WERI-Rb-1 (cell line): ENCODE results near the gene RBM12.
A peak's percentile ranks its signal among the peaks of the same experiment; 100 is the strongest.

Experiments used
- DNase-seq: peaks from one replicate; pipeline ENCODE4 v3.0.0-alpha.2; 2020
- H3K27ac ChIP-seq: fragments of 250-450 bp; sonication (Bioruptor Pico); 2 replicates; pipeline ENCODE4 v1.5.1; 2020; ENCODE audit warnings: mild to moderate bottlenecking, moderate library complexity
- H3K27me3 ChIP-seq: fragments of 250-450 bp; sonication (Bioruptor Pico); 2 replicates; pipeline ENCODE4 v1.5.1; 2021; ENCODE audit warnings: mild to moderate bottlenecking, low read depth, moderate library complexity; ENCODE audit not compliant: insufficient read depth, severe bottlenecking
- H3K36me3 ChIP-seq: fragments of 250-450 bp; sonication (Bioruptor Pico); 2 replicates; pipeline ENCODE4 v1.5.1; 2020; ENCODE audit warnings: mild to moderate bottlenecking, moderate library complexity
- H3K4me3 ChIP-seq: 2 replicates; pipeline ENCODE4 v1.5.1; 2011; ENCODE audit warnings: low read depth, mild to moderate bottlenecking, control low read depth, low read length
- H3K9me3 ChIP-seq: fragments of 250-450 bp; sonication (Bioruptor Pico); 2 replicates; pipeline ENCODE4 v1.5.1; 2021; ENCODE audit warnings: mild to moderate bottlenecking, moderate library complexity; ENCODE audit not compliant: severe bottlenecking
- TF ChIP-seq, protein P1 (sequence below): IDR thresholded peaks from 2 replicates; pipeline ENCODE4 v1.5.1; 2011; ENCODE audit warnings: low read depth, mild to moderate bottlenecking, control low read depth, inconsistent platforms, low read length

Gene RBM12

DNA sequence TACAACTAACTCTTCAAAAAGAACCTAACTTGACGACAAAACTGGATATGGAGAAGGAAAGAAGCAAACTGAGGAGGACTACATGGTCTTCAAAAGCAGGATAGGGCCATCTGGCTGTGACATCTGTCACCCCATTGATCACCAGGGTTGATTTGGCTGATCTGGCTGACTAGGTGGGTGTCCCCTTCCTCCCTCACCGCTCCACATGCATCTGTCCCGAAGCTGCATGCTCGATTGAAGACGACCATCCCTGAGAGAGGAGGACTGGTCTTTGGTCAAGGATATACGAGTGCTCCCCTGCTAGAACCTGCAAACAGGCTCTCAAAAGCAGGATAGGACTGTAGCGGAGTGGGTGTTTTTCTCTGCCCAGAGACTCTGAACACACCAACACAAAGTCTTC is 21.7 kb downstream of the RBM12 start:
- Histone ChIP-seq H3K27ac (no peak overlapping the region), H3K36me3 (no peaks in the 10 kb centered on the region; the same call in 1 of the 2 replicates), H3K4me3 (no peak overlapping the region), H3K9me3 (no peaks in the 10 kb centered on the region), H3K27me3 (no peaks in the 10 kb centered on the region)
- peak; percentile 39 for DNase-seq
- TF ChIP-seq, protein P1, sequence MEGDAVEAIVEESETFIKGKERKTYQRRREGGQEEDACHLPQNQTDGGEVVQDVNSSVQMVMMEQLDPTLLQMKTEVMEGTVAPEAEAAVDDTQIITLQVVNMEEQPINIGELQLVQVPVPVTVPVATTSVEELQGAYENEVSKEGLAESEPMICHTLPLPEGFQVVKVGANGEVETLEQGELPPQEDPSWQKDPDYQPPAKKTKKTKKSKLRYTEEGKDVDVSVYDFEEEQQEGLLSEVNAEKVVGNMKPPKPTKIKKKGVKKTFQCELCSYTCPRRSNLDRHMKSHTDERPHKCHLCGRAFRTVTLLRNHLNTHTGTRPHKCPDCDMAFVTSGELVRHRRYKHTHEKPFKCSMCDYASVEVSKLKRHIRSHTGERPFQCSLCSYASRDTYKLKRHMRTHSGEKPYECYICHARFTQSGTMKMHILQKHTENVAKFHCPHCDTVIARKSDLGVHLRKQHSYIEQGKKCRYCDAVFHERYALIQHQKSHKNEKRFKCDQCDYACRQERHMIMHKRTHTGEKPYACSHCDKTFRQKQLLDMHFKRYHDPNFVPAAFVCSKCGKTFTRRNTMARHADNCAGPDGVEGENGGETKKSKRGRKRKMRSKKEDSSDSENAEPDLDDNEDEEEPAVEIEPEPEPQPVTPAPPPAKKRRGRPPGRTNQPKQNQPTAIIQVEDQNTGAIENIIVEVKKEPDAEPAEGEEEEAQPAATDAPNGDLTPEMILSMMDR = no peak

DNA sequence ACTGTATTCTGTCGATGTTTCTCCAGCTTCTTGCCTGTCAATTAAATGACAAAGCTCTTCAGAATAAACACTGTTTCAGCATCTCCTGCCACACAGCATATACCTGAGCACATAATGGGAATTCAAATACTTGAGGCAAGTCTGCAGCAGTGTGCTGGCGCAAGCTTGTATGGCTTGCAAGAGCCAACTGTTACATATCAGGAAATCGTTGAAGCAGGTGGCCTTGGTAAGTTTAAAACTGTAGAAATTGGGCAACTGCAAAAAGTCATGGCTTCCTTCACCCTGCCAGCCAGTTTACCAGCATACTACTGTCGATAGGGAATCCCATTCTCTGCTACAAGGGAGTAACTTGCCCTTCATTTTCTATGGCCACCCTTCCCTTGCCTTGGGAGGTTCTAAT is 23.0 kb downstream of the RBM12 start:
- TF ChIP-seq, protein P1 = no peak
- H3K9me3 ChIP-seq = no peaks in the 10 kb centered on the region
- no peak overlapping the region for H3K27ac ChIP-seq
- H3K27me3 ChIP-seq = no peaks in the 10 kb centered on the region
- no peaks in the 10 kb centered on the region; the same call in 1 of the 2 replicates for H3K36me3 ChIP-seq
- no peak for DNase-seq
- no peak overlapping the region for H3K4me3 ChIP-seq

DNA sequence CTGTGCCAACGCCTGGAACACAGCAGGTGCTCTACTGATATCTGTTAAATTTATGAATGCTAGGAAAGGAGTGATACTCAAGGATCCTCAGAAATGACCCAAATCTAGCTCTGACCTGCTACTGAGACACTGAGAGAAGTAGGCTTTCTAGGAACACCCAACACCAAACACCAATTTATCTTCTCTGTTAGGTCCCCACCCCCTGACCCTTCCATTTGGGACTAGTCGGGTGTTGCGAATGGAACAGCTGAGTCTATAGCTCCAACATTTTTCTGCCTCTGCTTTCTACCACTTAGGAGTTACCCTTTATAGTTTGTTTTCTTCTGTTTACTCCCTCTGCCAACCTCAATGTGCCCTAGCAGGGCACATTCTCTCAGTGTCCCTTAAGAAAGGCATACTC is 24.0 kb downstream of the RBM12 start:
- TF ChIP-seq, protein P1 = no peak
- Histone ChIP-seq H3K4me3 (no peak overlapping the region), H3K27ac (no peak overlapping the region), H3K27me3 (no peaks in the 10 kb centered on the region), H3K9me3 (no peaks in the 10 kb centered on the region), H3K36me3 (no peaks in the 10 kb centered on the region; the same call in 1 of the 2 replicates)
- DNase-seq = no peak

DNA sequence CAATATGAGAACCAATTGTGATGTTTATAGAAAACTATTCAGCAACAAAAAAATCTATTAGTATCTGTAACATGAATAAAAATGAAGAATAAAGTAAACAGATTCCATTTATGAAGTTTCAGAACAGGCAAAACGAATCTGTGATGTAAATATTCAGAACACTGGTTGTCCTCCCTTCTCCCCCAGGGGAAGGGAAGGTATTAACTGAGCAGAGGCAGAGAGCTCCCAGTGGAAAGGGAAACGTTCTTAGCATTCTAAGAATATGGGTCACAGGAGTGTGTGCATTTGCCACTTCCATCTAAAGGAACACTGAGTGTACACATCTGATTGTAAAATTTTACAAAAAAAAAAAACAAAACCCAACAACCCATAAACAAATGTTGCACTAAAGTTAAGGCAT is 25.9 kb downstream of the RBM12 start:
- no peak for DNase-seq
- Histone ChIP-seq H3K4me3 (no peak overlapping the region), H3K27ac (no peak overlapping the region), H3K9me3 (no peaks in the 10 kb centered on the region), H3K36me3 (no peaks in the 10 kb centered on the region; the same call in 1 of the 2 replicates), H3K27me3 (no peaks in the 10 kb centered on the region)
- TF ChIP-seq, protein P1 = no peak

GRCh38 chr20:35637276-35637675 is 27.4 kb downstream of the RBM12 start:
- Histone ChIP-seq H3K36me3 (peaks cover 3% of the 10 kb centered on the region), H3K9me3 (no peaks in the 10 kb centered on the region), H3K27ac (no peak overlapping the region), H3K4me3 (no peak overlapping the region), H3K27me3 (no peaks in the 10 kb centered on the region)
- TF ChIP-seq, protein P1 = no peak
- DNase-seq = no peak

DNA sequence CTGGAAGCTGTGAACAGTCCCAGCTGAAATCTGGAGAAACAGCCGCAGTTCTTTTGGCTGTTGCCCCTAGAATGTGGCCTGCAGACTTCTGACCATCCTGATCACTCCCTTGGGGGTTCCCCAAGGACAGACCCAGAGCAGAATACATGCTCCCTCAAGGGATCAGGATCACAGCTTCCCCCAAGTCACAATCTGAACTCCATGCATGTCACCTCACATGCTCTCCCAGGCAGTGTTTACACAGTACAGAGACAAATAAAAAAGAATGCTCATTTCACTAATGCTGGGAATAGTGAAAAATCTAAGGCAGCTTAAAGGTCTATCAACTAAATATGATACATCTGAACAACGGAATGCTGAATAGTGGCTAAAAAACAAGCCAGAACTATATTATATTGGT is 28.6 kb downstream of the RBM12 start:
- no peaks in the 10 kb centered on the region for H3K27me3 ChIP-seq
- no peak overlapping the region for H3K27ac ChIP-seq
- DNase-seq = no peak
- H3K36me3 ChIP-seq = peaks cover 11% of the 10 kb centered on the region
- H3K9me3 ChIP-seq = no peaks in the 10 kb centered on the region
- no peak overlapping the region for H3K4me3 ChIP-seq
- TF ChIP-seq, protein P1 = no peak
